Neutrophil (primary cell): Measurements from ENCODE around the gene LARGE1.

Experiments
- H3K27ac ChIP-seq: fragments of 200-600 bp; sonication (generic); 2 replicates; pipeline ENCODE4 v1.5.1; 2016; ENCODE audit warnings: mild to moderate bottlenecking, moderate library complexity
- H3K27me3 ChIP-seq: fragments of 200-600 bp; sonication (generic); 2 replicates; pipeline ENCODE4 v1.6.0; 2016; ENCODE audit warnings: mild to moderate bottlenecking
- H3K36me3 ChIP-seq: fragments of 200-600 bp; sonication (generic); 2 replicates; pipeline ENCODE4 v1.5.1; 2017
- H3K4me1 ChIP-seq, 2 experiments: fragments of 200-600 bp in 1 of 2; sonication (generic) in 1 of 2; 1 replicate in 1 of 2; 2 replicates in 1 of 2; pipeline versions ENCODE4 v1.5.1 to v1.6.1; 2013 to 2016; ENCODE audit warnings: low read depth in 1 of 2, low read length in 1 of 2, mild to moderate bottlenecking in 1 of 2, moderate library complexity in 1 of 2; ENCODE audit not compliant: control insufficient read depth in 1 of 2, insufficient read depth in 1 of 2
- H3K4me3 ChIP-seq, 2 experiments: fragments of 200-600 bp in 1 of 2; sonication (generic) in 1 of 2; 1 replicate in 1 of 2; 2 replicates in 1 of 2; pipeline ENCODE4 v1.5.1; 2013 to 2016; ENCODE audit warnings: low read depth in 1 of 2, low read length in 1 of 2, mild to moderate bottlenecking in 1 of 2, moderate library complexity in 1 of 2
- H3K9me3 ChIP-seq: fragments of 200-600 bp; sonication (generic); 2 replicates; pipeline ENCODE4 v1.5.1; 2016
- TF ChIP-seq, protein P1 (sequence below): fragments of 200-600 bp; sonication (generic); IDR thresholded peaks from 2 replicates; pipeline ENCODE4 v1.5.1; 2016; ENCODE audit warnings: antibody characterized with exemption

Gene LARGE1

GRCh38 chr22:33519071-33519973 lies 401.0 kb downstream of the LARGE1 start:
- Histone ChIP-seq H3K27me3 (no peaks in the 10 kb centered on the region), H3K4me3 (no peak overlapping the region), H3K36me3 (no peaks in the 10 kb centered on the region), H3K9me3 (no peaks in the 10 kb centered on the region), H3K27ac (no peak overlapping the region), H3K4me1 (no peaks in the 10 kb centered on the region)
- TF ChIP-seq, protein P1, sequence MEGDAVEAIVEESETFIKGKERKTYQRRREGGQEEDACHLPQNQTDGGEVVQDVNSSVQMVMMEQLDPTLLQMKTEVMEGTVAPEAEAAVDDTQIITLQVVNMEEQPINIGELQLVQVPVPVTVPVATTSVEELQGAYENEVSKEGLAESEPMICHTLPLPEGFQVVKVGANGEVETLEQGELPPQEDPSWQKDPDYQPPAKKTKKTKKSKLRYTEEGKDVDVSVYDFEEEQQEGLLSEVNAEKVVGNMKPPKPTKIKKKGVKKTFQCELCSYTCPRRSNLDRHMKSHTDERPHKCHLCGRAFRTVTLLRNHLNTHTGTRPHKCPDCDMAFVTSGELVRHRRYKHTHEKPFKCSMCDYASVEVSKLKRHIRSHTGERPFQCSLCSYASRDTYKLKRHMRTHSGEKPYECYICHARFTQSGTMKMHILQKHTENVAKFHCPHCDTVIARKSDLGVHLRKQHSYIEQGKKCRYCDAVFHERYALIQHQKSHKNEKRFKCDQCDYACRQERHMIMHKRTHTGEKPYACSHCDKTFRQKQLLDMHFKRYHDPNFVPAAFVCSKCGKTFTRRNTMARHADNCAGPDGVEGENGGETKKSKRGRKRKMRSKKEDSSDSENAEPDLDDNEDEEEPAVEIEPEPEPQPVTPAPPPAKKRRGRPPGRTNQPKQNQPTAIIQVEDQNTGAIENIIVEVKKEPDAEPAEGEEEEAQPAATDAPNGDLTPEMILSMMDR: no peak

GRCh38 chr22:33518405-33518804 lies 401.9 kb downstream of the LARGE1 start:
- Histone ChIP-seq H3K4me1 (no peaks in the 10 kb centered on the region), H3K27ac (no peak overlapping the region), H3K9me3 (no peaks in the 10 kb centered on the region), H3K36me3 (no peaks in the 10 kb centered on the region), H3K4me3 (no peak overlapping the region), H3K27me3 (no peaks in the 10 kb centered on the region)
- TF ChIP-seq, protein P1: no peak

- H3K36me3 ChIP-seq: no peaks in the 10 kb centered on the region
- no peak overlapping the region for H3K4me3 ChIP-seq
- no peaks in the 10 kb centered on the region for H3K9me3 ChIP-seq
- no peaks in the 10 kb centered on the region for H3K4me1 ChIP-seq
- H3K27ac ChIP-seq: no peak overlapping the region
- no peaks in the 10 kb centered on the region for H3K27me3 ChIP-seq
- TF ChIP-seq, protein P1: no peak
These were observed 404.5 kb downstream of the LARGE1 start for GRCh38 chr22:33515795-33516194.

- Histone ChIP-seq H3K4me3 (no peak overlapping the region), H3K4me1 (no peaks in the 10 kb centered on the region), H3K9me3 (no peaks in the 10 kb centered on the region), H3K36me3 (no peaks in the 10 kb centered on the region), H3K27me3 (no peaks in the 10 kb centered on the region), H3K27ac (no peak overlapping the region)
- TF ChIP-seq, protein P1: no peak
These were observed 406.6 kb downstream of the LARGE1 start for GRCh38 chr22:33513388-33514338.

- H3K4me3 ChIP-seq: no peak overlapping the region
- H3K4me1 ChIP-seq: no peaks in the 10 kb centered on the region
- no peak overlapping the region for H3K27ac ChIP-seq
- TF ChIP-seq, protein P1: no peak
- no peaks in the 10 kb centered on the region for H3K36me3 ChIP-seq
- no peaks in the 10 kb centered on the region for H3K9me3 ChIP-seq
- H3K27me3 ChIP-seq: no peaks in the 10 kb centered on the region
These were observed 407.4 kb downstream of the LARGE1 start for GRCh38 chr22:33512908-33513307.
